ENCODE data around the gene NES. TPM values are rescaled to one million over a fixed set of nuclear protein-coding genes. Genes with fewer than 3 reads are reported as not detected.

NES gene
- total and polyA plus RNA-seq, 2 experiments from 2014 or later = 25.0 to 95.9 TPM

GRCh38 chr1:156692441-156692924 lies 15.3 kb upstream of the NES start:
- peaks cover 22% of the 10 kb centered on the region for H3K27me3 Mint-ChIP-seq (ENCODE audit: insufficient read depth, low read depth, poor library complexity)
- no peaks in the 10 kb centered on the region for H4K20me1 ChIP-seq (replicated peaks; ENCODE audit: insufficient read depth)
- H3K9me2 ChIP-seq (ENCODE audit: insufficient read depth) = no peaks in the 10 kb centered on the region
- peak overlapping the region; percentile 55 for H3K4me3 Mint-ChIP-seq
- H3K27ac ChIP-seq (ENCODE audit: low read depth) = peak overlapping the region; percentile 96
- ATAC-seq (peak; percentile 2; the same call in 2 of the 3 replicates), DNase-seq (ENCODE audit: low spot score) (no peak)
- peaks cover 66% of the 10 kb centered on the region for H3K4me1 Mint-ChIP-seq
- no peaks in the 10 kb centered on the region for H3K36me3 ChIP-seq (ENCODE audit: insufficient read depth)
- peaks cover 36% of the 10 kb centered on the region for H3F3A ChIP-seq (replicated peaks; ENCODE audit: low read depth)
- peaks cover 22% of the 10 kb centered on the region for H3K27me3 ChIP-seq (ENCODE audit: insufficient read depth)
- H3K4me2 ChIP-seq = peak overlapping the region; percentile 89
- H3K4me3 ChIP-seq = peak overlapping the region; percentile 51
- H3K79me2 ChIP-seq (replicated peaks; ENCODE audit: insufficient read depth) = no peaks in the 10 kb centered on the region
- H2AFZ ChIP-seq = no peak overlapping the region
- no peaks in the 10 kb centered on the region; the same call in 2 of the 3 replicates for H3K9me3 Mint-ChIP-seq
- peak overlapping the region; percentile 85 for H3K27ac Mint-ChIP-seq
- peaks cover 53% of the 10 kb centered on the region for H3K4me1 ChIP-seq (ENCODE audit: insufficient read depth)
- TF ChIP-seq ZNF331 (CRISPR knock-in tag; IDR thresholded peaks at IDR 0.05; ENCODE audit: low read depth) (no peak), REST (IDR thresholded peaks at IDR 0.05; ENCODE audit: unreplicated experiment) (no peak), ZNF114 (CRISPR knock-in tag; IDR thresholded peaks at IDR 0.05) (no peak), NANOG (IDR thresholded peaks at IDR 0.05; ENCODE audit: borderline replicate concordance) (no peak), POLR2AphosphoS5 (IDR thresholded peaks at IDR 0.05; ENCODE audit: low read depth) (no peak), STAT1 (IDR thresholded peaks at IDR 0.05; ENCODE audit: unreplicated experiment) (no peak)
- H3K36me3 Mint-ChIP-seq (ENCODE audit: low read depth) = peaks cover under 1% of the 10 kb centered on the region; the same call in 2 of the 3 replicates

- no peaks in the 10 kb centered on the region for H3K9me2 ChIP-seq (ENCODE audit: insufficient read depth)
- H3K27me3 ChIP-seq (ENCODE audit: insufficient read depth) = peaks cover 22% of the 10 kb centered on the region
- Mint-ChIP-seq H3K9me3 (no peaks in the 10 kb centered on the region; the same call in 2 of the 3 replicates), H3K27ac (peak overlapping the region; percentile 85), H3K4me3 (peak overlapping the region; percentile 55), H3K4me1 (peaks cover 62% of the 10 kb centered on the region), H3K27me3 (ENCODE audit: insufficient read depth, low read depth, poor library complexity) (peaks cover 22% of the 10 kb centered on the region), H3K36me3 (ENCODE audit: low read depth) (no peaks in the 10 kb centered on the region; the same call in 2 of the 3 replicates)
- H3K4me1 ChIP-seq (ENCODE audit: insufficient read depth) = peaks cover 53% of the 10 kb centered on the region
- H3K79me2 ChIP-seq (replicated peaks; ENCODE audit: insufficient read depth) = no peaks in the 10 kb centered on the region
- H3F3A ChIP-seq (replicated peaks; ENCODE audit: low read depth) = peaks cover 36% of the 10 kb centered on the region
- peak; percentile 11 for ATAC-seq
- peak; percentile 76 for DNase-seq (ENCODE audit: low spot score)
- peak overlapping the region; percentile 96 for H3K27ac ChIP-seq (ENCODE audit: low read depth)
- H3K4me2 ChIP-seq = peak overlapping the region; percentile 89
- H4K20me1 ChIP-seq (replicated peaks; ENCODE audit: insufficient read depth) = no peaks in the 10 kb centered on the region
- H3K36me3 ChIP-seq (ENCODE audit: insufficient read depth) = no peaks in the 10 kb centered on the region
- peak overlapping the region; percentile 51 for H3K4me3 ChIP-seq
- H2AFZ ChIP-seq = no peak overlapping the region
- peak; percentile 44; the same call in 1 of the 2 replicates for TF ChIP-seq ZNF462 (CRISPR knock-in tag; IDR thresholded peaks at IDR 0.05)
- TF ChIP-seq CTCF (conservative IDR thresholded peaks at IDR 0.05; ENCODE audit: low read depth in 2 of 2) = peak; percentile 28 to 34; a peak in 2 of 4 replicates
- TF ChIP-seq EZH2phosphoT487 (IDR thresholded peaks at IDR 0.05; ENCODE audit: unreplicated experiment) = no peak
These were observed 14.6 kb upstream of the NES start for GRCh38 chr1:156691665-156692440.
